NCI-H2107 treated with DMSO at 0.1 percent for 48 hours (cell line): ENCODE measurements around the gene MOSMO.
A peak's percentile ranks its signal among the peaks of the same experiment; 100 is the strongest.
"Not testable (repeated sequence)": the region's sequence is repeated elsewhere in the genome, so short reads cannot be mapped to it uniquely, and the experiment has no call there.

ENCODE experiments used
- DNase-seq: peaks from one replicate; lab custom pipeline; 2025; ENCODE audit not compliant: unreplicated experiment; lab: John Stamatoyannopoulos, UW

Gene MOSMO

GRCh38 chr16:22043882-22044281 lies 36.0 kb downstream of the MOSMO start:
- not testable (repeated sequence) for DNase-seq

- DNase-seq: not testable (repeated sequence)
Measured at GRCh38 chr16:22045888-22046287, 38.0 kb downstream of the MOSMO start.

DNA sequence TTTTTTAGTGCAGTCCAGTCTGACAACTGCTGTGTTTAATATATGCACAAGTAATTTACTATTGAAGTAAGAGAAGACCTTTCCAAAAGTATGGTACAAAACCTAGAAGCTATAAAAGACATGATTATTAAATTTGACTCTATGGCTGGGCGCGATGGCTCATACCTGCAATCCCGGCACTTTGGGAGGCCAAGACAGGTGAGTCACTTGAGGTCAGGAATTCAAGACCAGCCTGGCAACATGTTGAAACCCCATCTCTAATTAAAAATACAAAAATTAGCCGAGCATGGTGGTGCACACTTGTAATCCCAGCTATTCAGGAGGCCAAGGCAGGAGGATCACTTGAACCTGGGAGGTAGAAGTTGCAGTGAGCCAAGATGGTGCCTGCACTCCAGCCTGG lies 43.1 kb downstream of the MOSMO start:
- DNase-seq: no peak

GRCh38 chr16:22052980-22053379 lies 45.1 kb downstream of the MOSMO start:
- no peak for DNase-seq

GRCh38 chr16:22053921-22054341 lies 46.0 kb downstream of the MOSMO start:
- DNase-seq: no peak

GRCh38 chr16:22054847-22055590 lies 47.1 kb downstream of the MOSMO start:
- DNase-seq: no peak

DNA sequence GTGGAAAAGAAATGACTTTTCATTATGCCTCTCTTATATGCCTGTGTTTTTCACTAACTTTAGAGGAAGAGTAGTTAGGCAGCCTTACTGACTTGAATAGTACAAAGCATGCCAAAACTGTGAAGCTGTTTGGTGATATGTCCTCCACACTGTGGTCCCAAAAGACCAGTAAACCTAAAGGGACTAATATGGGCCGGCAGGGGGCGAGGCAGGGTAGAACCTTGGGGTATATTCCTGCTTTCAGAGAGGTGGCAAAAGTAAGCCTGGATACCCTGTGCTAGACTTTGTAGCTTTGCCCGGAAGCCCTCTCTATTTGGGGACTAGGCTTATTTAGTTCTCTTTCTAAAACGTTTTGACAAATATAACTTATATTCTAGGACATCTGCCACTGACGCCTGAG lies 48.0 kb downstream of the MOSMO start:
- no peak for DNase-seq

GRCh38 chr16:22063888-22064467 lies 56.1 kb downstream of the MOSMO start:
- no peak for DNase-seq

DNA sequence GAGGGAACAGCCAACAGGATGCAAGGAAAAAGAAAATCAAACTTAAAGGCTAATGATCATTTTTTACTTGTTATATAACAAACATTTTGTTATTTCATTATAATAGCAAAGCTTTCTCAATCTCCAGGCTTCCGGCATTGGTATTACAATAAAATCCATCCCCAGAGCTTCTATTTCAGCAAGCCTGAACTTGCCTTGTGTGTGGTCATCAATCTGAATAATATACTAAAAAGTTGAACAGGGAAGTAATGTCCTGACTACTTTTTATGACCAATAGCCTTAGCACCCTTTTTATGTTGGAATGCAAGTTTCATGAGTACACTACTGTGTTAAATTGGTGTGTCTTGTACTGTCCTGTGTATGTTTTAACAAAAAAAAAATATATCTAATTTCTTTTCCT lies 57.3 kb downstream of the MOSMO start:
- no peak for DNase-seq

DNA sequence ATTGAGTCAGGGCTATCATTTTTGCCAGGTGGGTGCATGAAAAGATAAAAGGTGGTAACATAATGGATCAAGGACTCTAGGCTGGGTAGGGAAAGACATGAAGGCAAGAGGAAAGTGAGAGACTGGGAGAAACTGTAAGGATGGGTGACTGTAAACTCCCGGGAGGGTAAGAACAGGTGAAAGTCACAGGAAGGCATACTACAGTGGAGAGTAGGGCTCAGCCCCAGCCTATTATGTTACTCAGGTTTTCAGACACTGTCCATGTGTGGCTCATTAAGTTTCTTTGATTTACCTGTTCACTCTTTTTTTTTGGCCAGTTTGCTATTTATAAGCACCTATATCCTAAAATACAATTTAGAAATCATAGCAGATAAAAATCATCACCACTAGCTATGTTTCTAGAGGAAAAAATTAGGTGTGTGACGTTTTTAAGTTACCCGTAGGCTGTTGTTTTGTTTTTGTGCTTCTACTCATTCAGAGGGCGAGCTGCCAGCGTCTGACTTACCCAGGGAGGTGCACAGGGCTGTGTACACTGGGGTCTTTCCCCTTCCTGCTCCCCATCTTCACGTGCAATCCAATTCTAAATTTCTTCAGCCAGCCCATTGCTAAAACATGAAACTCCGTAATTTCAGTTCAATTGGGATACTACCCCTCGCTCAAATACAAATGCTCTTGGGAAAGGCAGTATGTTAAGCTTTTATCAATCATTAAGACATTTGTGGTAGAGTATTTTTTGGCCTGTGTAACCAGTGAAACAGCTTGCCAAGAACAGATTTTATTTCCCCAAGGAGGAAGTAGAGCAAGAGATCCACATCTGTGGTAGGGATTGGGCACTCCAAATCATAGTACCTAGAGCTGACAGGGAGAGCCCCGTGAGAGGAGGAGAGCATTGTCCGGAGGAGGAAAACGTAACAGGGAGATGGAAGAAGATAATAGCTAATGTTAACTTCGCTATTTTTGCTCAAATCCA lies 62.7 kb downstream of the MOSMO start:
- DNase-seq: no peak

DNA sequence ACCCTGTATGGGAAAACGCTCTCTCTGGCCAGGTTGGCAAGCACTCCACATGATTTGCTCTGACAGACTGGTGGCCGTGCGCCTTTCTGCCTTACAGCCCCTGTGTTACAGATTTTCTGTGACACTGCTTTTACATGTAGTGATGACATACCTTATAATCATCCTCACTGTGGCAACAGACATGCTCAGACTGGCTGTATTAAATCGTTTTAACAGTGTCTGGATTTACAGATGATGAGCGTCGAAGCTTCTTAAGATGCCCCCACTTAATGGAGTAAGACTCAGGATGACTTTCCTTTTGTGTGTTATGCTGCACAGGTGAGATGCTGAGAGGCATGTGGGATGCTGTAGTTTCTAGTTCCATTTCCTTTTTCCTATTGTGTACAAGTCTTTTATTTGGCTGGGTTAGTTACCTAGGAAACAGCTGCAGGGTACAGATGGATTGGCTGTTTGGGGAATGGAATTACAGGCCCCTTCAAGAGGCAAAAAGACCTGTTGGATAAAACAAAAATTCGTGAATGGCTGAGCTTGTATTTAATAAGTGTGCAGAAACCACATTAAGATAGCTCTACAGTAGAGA lies 63.5 kb downstream of the MOSMO start:
- DNase-seq: no peak

- DNase-seq: no peak
Measured at GRCh38 chr16:22073350-22073749, 65.4 kb downstream of the MOSMO start.

DNA sequence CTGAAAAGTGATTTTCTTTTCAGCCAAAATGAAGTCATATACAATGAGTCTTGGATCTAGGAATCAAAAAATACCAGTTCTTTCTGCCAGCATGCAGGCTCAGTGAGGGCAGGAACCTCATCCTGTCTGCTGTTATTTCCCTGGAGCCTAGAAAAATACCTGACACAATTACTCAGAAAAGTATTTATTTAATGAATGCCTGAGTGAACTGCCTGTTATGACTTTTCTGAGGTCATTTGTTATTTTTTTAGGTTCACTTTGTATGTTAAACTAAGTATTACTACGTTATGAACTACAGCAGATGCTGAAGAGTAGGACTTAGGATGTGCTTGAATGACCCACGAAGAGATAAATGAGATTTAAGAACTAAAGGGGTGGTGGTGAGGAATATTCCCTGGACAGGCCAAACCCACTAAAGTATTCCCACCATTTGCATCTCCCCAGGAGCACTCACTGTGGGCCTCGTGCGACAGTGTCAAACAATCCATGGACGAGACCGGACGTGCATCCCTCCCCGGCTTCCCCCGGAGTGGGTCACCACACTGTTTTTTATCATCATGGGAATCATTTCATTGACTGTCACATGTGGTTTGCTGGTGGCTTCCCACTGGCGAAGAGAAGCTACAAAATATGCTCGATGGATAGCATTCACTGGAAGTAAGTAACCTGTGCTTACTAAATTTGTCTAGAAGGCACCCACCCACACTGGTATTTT lies 67.3 kb downstream of the MOSMO start:
- no peak for DNase-seq

DNA sequence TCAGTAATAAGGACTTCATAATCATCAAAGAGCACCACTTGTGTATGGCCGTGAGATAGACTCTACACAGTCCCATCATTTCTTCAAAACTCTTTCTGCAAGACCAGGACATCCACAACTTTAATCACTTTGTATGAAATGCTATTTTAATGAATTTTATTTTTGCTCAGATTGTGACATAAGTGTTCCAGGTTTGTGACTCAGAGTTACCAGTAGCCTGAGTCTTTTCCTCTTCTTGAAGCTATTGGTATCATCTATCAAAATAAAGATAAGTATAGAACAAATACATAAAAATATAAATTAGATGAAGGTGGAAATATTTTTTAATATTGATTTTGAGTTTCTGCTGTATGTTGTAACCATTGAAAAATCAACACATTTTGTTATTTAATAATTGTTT lies 67.9 kb downstream of the MOSMO start:
- no peak for DNase-seq

- DNase-seq: peak; percentile 58
Measured at GRCh38 chr16:22077700-22078313, 69.9 kb downstream of the MOSMO start.

- DNase-seq: no peak
Measured at GRCh38 chr16:22078656-22079055, 70.7 kb downstream of the MOSMO start.

DNA sequence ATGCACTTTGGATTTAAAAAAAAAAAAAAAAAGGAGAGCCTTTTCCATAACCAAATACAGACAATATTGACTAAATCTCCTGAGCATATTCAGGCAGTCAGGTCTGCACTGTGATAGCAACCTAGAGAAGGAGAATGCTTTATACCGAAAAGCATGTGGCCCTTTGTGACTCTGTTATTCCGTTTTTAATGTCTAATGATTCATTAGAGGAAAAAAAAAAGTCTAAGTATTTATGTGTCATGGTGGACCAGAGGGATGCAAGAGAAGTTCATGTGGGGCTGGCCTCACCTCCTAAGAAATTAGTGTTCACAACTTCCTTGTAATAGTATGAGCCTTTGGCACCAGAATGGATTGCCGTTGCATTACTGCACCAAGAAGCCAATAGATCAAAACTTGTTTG lies 73.1 kb downstream of the MOSMO start:
- no peak for DNase-seq

GRCh38 chr16:22086440-22086839 lies 78.5 kb downstream of the MOSMO start:
- no peak for DNase-seq

GRCh38 chr16:22088642-22089041 lies 80.7 kb downstream of the MOSMO start:
- DNase-seq: no peak

DNA sequence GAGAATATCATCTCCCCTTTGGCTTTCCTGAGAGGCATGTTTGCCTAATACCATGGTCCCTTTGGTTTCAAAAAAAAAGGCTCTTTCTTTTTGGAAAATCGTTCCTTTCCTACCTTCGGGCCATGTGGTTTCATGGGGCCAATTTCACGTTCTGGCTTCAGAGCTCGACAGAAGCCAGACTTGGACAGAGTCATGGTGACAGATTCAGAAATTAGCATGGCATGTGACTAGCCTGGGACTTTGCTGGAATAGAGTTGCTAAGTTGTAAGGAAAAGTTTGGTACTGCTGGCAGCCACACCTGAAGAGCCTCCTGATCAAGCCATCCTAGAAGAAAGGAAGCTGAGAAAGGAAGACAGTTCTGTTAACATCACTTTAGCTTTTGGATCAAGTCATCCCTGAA lies 82.0 kb downstream of the MOSMO start:
- DNase-seq: no peak
